Smooth muscle cell (in vitro differentiated cells): ENCODE results near the gene OMA1. TPM values are rescaled to one million over a fixed set of nuclear protein-coding genes. Genes with fewer than 3 reads are reported as not detected.
A peak's percentile ranks its signal among the peaks of the same experiment; 100 is the strongest.

Source experiments
- DNase-seq: peaks from one replicate; lab custom pipeline; 2025; ENCODE audit not compliant: unreplicated experiment; lab: John Stamatoyannopoulos, UW
- H2AFZ ChIP-seq: fragments of 200-600 bp; sonication (generic); 2 replicates; pipeline ENCODE4 v1.6.0; 2016; ENCODE audit warnings: antibody characterized with exemption, low read depth, mild to moderate bottlenecking
- H3F3A ChIP-seq: fragments of 200-600 bp; sonication (generic); 2 replicates; pipeline ENCODE4 v1.6.0; 2017; ENCODE audit warnings: antibody characterized with exemption, low read depth
- H3K27ac ChIP-seq: fragments of 200-600 bp; sonication (generic); 2 replicates; pipeline ENCODE4 v1.5.1; 2016; ENCODE audit warnings: low read depth, mild to moderate bottlenecking
- H3K27me3 ChIP-seq: fragments of 200-600 bp; sonication (generic); 2 replicates; pipeline ENCODE4 v1.6.1; 2016; ENCODE audit warnings: low read depth, mild to moderate bottlenecking
- H3K36me3 ChIP-seq: fragments of 200-600 bp; sonication (generic); 2 replicates; pipeline ENCODE4 v1.5.1; 2016; ENCODE audit warnings: low read depth
- H3K4me1 ChIP-seq: fragments of 200-600 bp; sonication (generic); 2 replicates; pipeline ENCODE4 v1.5.1; 2016; ENCODE audit warnings: low read depth
- H3K4me2 ChIP-seq: fragments of 200-600 bp; sonication (generic); 2 replicates; pipeline ENCODE4 v1.6.0; 2016; ENCODE audit warnings: mild to moderate bottlenecking
- H3K4me3 ChIP-seq: fragments of 200-600 bp; sonication (generic); 2 replicates; pipeline ENCODE4 v1.5.1; 2016; ENCODE audit warnings: mild to moderate bottlenecking
- H3K79me2 ChIP-seq: fragments of 200-600 bp; sonication (generic); 2 replicates; pipeline ENCODE4 v1.6.0; 2016; ENCODE audit warnings: low read depth, mild to moderate bottlenecking
- H3K9ac ChIP-seq: fragments of 200-600 bp; sonication (generic); 2 replicates; pipeline ENCODE4 v1.6.0; 2016; ENCODE audit warnings: low read depth
- H3K9me3 ChIP-seq: fragments of 200-600 bp; sonication (generic); replicated peaks from 2 replicates; pipeline ENCODE4 v1.5.1; 2016; ENCODE audit warnings: low read depth
- H4K20me1 ChIP-seq: fragments of 200-600 bp; sonication (generic); 2 replicates; pipeline ENCODE4 v1.6.0; 2016; ENCODE audit warnings: low read depth
- CTCF ChIP-seq: fragments of 200-600 bp; sonication (generic); IDR thresholded peaks from 2 replicates; pipeline ENCODE4 v1.5.1; 2017; ENCODE audit warnings: borderline replicate concordance, mild to moderate bottlenecking, antibody characterized with exemption; ENCODE audit not compliant: insufficient read depth, poor library complexity, severe bottlenecking
- WGBS: methylation state at CpG from one replicate; pipeline ENCODE4 v1.1.7; 2016; ENCODE audit warnings: low lambda C conversion rate; 5-methylcytosine and 5-hydroxymethylcytosine counted together
- polyA plus RNA-seq: library from polyadenylated mRNA; unstranded; fragments of >200 nt; fragmentation: Nextera tagmentation; extraction: Ambion mirVana; gene quantifications from 2 replicates; pipeline ENCODE4 v1.2.1, GENCODE V29; 2016
- total RNA-seq: library from RNA; depleted of rRNA; stranded (reverse); fragments of >200 nt; gene quantifications from 2 replicates; pipeline ENCODE4 v1.2.3, GENCODE V29; 2014

OMA1 gene
- total and polyA plus RNA-seq, 2 experiments from 2014 or later = 4.4 to 12.5 TPM

DNA sequence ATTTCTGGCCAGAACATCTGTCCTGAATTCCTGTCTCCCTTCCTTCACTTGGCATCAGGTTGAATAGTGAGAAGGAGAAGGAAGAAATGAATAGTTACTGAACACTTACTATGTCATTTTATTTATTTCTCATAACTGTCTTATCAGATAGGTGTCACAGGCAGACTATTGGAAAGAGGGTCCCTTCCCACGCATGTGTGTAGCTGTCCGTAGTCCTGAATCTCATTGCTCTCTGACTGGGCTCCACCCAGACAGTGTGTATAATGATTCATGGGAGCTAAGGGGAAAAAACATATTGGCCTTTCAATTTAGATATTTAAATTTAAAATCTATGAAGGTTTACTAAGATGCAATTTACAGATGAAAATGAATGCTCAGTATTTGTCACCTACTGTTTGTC lies 86.1 kb downstream of the OMA1 start:
- no peaks in the 10 kb centered on the region for H3K79me2 ChIP-seq
- no peak for DNase-seq

GRCh38 chr1:58459911-58460310 lies 86.6 kb downstream of the OMA1 start:
- Histone ChIP-seq H3K9me3 (no peaks in the 10 kb centered on the region), H3K79me2 (no peaks in the 10 kb centered on the region), H3K27me3 (no peaks in the 10 kb centered on the region), H3K4me2 (no peak overlapping the region), H3K36me3 (no peaks in the 10 kb centered on the region), H4K20me1 (no peaks in the 10 kb centered on the region), H3K4me3 (no peak overlapping the region), H3F3A (no peaks in the 10 kb centered on the region), H2AFZ (no peak overlapping the region), H3K9ac (no peak overlapping the region), H3K27ac (no peak overlapping the region), H3K4me1 (no peaks in the 10 kb centered on the region)
- whole genome bisulfite sequencing = 83% methylated on average over 1 of the region's 1 CpG
- no peak for TF ChIP-seq CTCF
- no peak for DNase-seq

More for the DNA sequence above, 86.1 kb downstream of the OMA1 start:
- Histone ChIP-seq H3K27ac (no peak overlapping the region), H3K4me3 (no peak overlapping the region), H4K20me1 (no peaks in the 10 kb centered on the region), H3K4me1 (no peaks in the 10 kb centered on the region), H3K9ac (no peak overlapping the region), H3K4me2 (no peak overlapping the region), H3K36me3 (no peaks in the 10 kb centered on the region), H3K27me3 (no peaks in the 10 kb centered on the region), H3K9me3 (no peaks in the 10 kb centered on the region), H3F3A (no peaks in the 10 kb centered on the region), H2AFZ (no peak overlapping the region)
- no peak for TF ChIP-seq CTCF
- WGBS = 53% methylated on average over 2 of the region's 2 CpGs

- no peaks in the 10 kb centered on the region for H3K27me3 ChIP-seq
- no peaks in the 10 kb centered on the region for H3K36me3 ChIP-seq
- no peaks in the 10 kb centered on the region for H3K4me1 ChIP-seq
- no peak overlapping the region for H3K4me2 ChIP-seq
- no peaks in the 10 kb centered on the region for H3K79me2 ChIP-seq
- no peak for DNase-seq
- H3K9me3 ChIP-seq = no peaks in the 10 kb centered on the region
- H4K20me1 ChIP-seq = no peaks in the 10 kb centered on the region
- H3K9ac ChIP-seq = no peak overlapping the region
- 84% methylated on average over 11 of the region's 11 CpGs for WGBS
- no peak overlapping the region for H2AFZ ChIP-seq
- no peak overlapping the region for H3K4me3 ChIP-seq
- no peaks in the 10 kb centered on the region for H3F3A ChIP-seq
- H3K27ac ChIP-seq = no peak overlapping the region
- TF ChIP-seq CTCF = no peak
These were observed 89.4 kb downstream of the OMA1 start for GRCh38 chr1:58457023-58457635.

- H3K27me3 ChIP-seq = no peaks in the 10 kb centered on the region
- no peak for DNase-seq
- no peak overlapping the region for H3K4me3 ChIP-seq
- H3K79me2 ChIP-seq = no peaks in the 10 kb centered on the region
- H4K20me1 ChIP-seq = no peaks in the 10 kb centered on the region
- H2AFZ ChIP-seq = no peak overlapping the region
- no peaks in the 10 kb centered on the region for H3K36me3 ChIP-seq
- WGBS = 35% methylated on average over 3 of the region's 3 CpGs
- no peaks in the 10 kb centered on the region for H3F3A ChIP-seq
- peak overlapping the region; percentile 2 for H3K4me2 ChIP-seq
- no peaks in the 10 kb centered on the region for H3K4me1 ChIP-seq
- TF ChIP-seq CTCF = no peak
- H3K9ac ChIP-seq = no peak overlapping the region
- H3K27ac ChIP-seq = no peak overlapping the region
- H3K9me3 ChIP-seq = no peaks in the 10 kb centered on the region
These were observed 90.1 kb downstream of the OMA1 start for GRCh38 chr1:58456470-58456869.
